HUES64 (cell line): ENCODE measurements around the gene SSBP3.

Source experiments
- H3K27ac ChIP-seq: 2 replicates; pipeline ENCODE4 v1.7.0; 2013; ENCODE audit warnings: low read depth, low read length, inconsistent platforms
- H3K27me3 ChIP-seq: 2 replicates; pipeline ENCODE4 v1.6.1; 2013; ENCODE audit warnings: mild to moderate bottlenecking, low read length; ENCODE audit not compliant: insufficient read depth
- H3K36me3 ChIP-seq: 2 replicates; pipeline ENCODE4 v1.6.1; 2013; ENCODE audit warnings: mild to moderate bottlenecking, low read length; ENCODE audit not compliant: insufficient read depth
- H3K4me1 ChIP-seq: 2 replicates; pipeline ENCODE4 v1.6.1; 2013; ENCODE audit warnings: mild to moderate bottlenecking, low read length, moderate library complexity; ENCODE audit not compliant: insufficient read depth
- H3K4me3 ChIP-seq: 2 replicates; pipeline ENCODE4 v1.5.1; 2013; ENCODE audit warnings: mild to moderate bottlenecking, low read length, moderate library complexity
- H3K9ac ChIP-seq: 2 replicates; pipeline ENCODE4 v1.6.1; 2013; ENCODE audit warnings: mild to moderate bottlenecking, low read depth, low read length
- H3K9me3 ChIP-seq: 2 replicates; pipeline ENCODE4 v1.6.1; 2013; ENCODE audit warnings: low read depth, low read length; ENCODE audit not compliant: insufficient read depth
- WGBS: fragments of 150-250, 120-280 bp; methylation state at CpG from one replicate; pipeline ENCODE4 v1.1.7; 2013; ENCODE audit warnings: missing lambda C conversion rate; 5-methylcytosine and 5-hydroxymethylcytosine counted together

Gene SSBP3

GRCh38 chr1:54298284-54299033 is 107.7 kb downstream of the SSBP3 start:
- Histone ChIP-seq H3K4me3 (no peak overlapping the region), H3K9ac (no peak overlapping the region), H3K9me3 (no peaks in the 10 kb centered on the region), H3K4me1 (peaks cover 42% of the 10 kb centered on the region), H3K27me3 (no peaks in the 10 kb centered on the region), H3K36me3 (no peaks in the 10 kb centered on the region), H3K27ac (peak overlapping the region; percentile 39)
- 83% methylated on average over 20 of the region's 20 CpGs for WGBS

DNA sequence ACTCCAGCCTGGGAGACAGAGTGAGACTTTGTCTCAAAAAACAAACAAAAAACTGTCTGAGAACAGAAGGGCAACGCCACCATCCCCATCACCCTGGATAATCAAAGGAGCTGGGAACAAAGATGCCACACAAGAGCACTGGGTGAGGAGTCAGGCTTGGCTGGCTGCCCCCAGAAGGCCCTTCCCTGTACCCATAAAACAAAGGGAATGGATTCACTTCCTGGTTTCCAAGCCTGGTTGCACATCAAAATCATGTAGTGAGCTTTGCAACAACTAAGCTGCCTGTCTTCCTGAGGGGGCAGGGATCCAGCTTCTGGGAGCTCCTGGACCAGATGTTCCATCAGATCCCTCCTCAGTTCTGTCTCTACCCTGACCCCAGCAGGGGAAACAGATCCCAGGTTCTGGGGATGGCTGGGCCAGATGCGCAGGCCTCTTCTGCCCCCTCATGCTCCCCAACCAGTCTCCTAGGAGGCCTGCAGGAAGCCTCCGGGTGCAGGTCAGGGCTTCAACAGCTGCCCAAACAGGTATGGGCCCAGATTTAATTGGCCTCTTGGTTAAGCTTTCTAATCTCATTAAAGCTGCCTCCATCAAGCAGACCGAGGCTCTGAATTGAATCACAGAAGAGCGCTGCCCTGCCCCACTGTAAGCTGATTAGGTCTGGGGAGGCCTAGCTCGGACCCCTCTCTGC is 108.5 kb downstream of the SSBP3 start:
- Histone ChIP-seq H3K9ac (no peak overlapping the region), H3K9me3 (no peaks in the 10 kb centered on the region), H3K27me3 (no peaks in the 10 kb centered on the region), H3K36me3 (no peaks in the 10 kb centered on the region), H3K4me3 (no peak overlapping the region), H3K4me1 (peaks cover 39% of the 10 kb centered on the region), H3K27ac (peak overlapping the region; percentile 39)
- WGBS, result 88% methylated on average over 6 of the region's 6 CpGs

- Histone ChIP-seq H3K27me3 (no peaks in the 10 kb centered on the region), H3K4me1 (peaks cover 41% of the 10 kb centered on the region), H3K36me3 (no peaks in the 10 kb centered on the region), H3K9ac (no peak overlapping the region), H3K4me3 (no peak overlapping the region), H3K27ac (no peak overlapping the region), H3K9me3 (no peaks in the 10 kb centered on the region)
- 90% methylated on average over 5 of the region's 5 CpGs for WGBS
These were observed 109.5 kb downstream of the SSBP3 start for GRCh38 chr1:54296666-54297065.

- H3K4me1 ChIP-seq, result peaks cover 48% of the 10 kb centered on the region
- H3K27me3 ChIP-seq, result no peaks in the 10 kb centered on the region
- WGBS, result 79% methylated on average over 5 of the region's 6 CpGs
- H3K9me3 ChIP-seq, result no peaks in the 10 kb centered on the region
- H3K9ac ChIP-seq, result no peak overlapping the region
- no peak overlapping the region for H3K4me3 ChIP-seq
- H3K36me3 ChIP-seq, result no peaks in the 10 kb centered on the region
- no peak overlapping the region for H3K27ac ChIP-seq
These were observed 111.3 kb downstream of the SSBP3 start for GRCh38 chr1:54294887-54295286.

- H3K27ac ChIP-seq, result no peak overlapping the region
These were observed 113.9 kb downstream of the SSBP3 start for GRCh38 chr1:54292002-54292911.

GRCh38 chr1:54291276-54292001 is 114.8 kb downstream of the SSBP3 start:
- H3K36me3 ChIP-seq, result no peaks in the 10 kb centered on the region
- no peaks in the 10 kb centered on the region for H3K27me3 ChIP-seq
- no peak overlapping the region for H3K9ac ChIP-seq
- no peak overlapping the region for H3K27ac ChIP-seq
- H3K4me1 ChIP-seq, result peaks cover 56% of the 10 kb centered on the region
- WGBS, result 93% methylated on average over 20 of the region's 20 CpGs
- H3K4me3 ChIP-seq, result no peak overlapping the region
- no peaks in the 10 kb centered on the region for H3K9me3 ChIP-seq

More at GRCh38 chr1:54292002-54292911, 113.9 kb downstream of the SSBP3 start:
- H3K36me3 ChIP-seq, result no peaks in the 10 kb centered on the region
- H3K4me1 ChIP-seq, result peaks cover 48% of the 10 kb centered on the region
- H3K27me3 ChIP-seq, result no peaks in the 10 kb centered on the region
- no peaks in the 10 kb centered on the region for H3K9me3 ChIP-seq
- H3K4me3 ChIP-seq, result no peak overlapping the region
- no peak overlapping the region for H3K9ac ChIP-seq
- 90% methylated on average over 10 of the region's 10 CpGs for WGBS

DNA sequence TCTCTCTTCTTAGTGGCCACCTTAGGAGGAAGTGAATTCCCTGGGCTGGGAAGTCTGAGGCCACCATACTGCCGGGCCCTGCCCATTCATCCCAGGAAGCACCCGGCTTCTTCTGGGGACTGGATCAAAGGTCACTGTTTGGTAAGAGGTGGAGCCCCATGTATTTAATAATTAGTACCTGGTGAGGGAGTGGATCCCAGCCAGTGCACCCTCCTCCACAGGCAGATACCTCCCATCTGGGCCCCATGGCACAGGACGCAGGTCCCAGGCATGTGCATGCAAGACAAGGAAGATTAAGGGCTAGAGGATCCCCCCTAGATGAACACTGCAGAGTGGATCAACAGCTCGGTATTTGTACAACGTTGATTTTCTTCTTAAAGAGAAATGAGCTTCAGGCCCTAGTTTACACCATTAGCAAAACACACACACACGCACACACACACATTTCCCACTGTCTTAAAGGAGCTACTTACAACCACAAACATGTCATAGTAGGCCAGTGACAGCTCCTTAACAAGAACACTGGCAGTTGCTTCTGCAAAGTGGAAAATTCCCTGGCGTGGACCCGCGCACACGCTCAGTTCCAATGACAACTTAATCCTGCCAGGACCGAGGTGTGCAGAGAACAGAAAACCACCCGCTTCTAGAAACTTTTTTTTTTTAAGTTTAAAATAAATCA is 115.5 kb downstream of the SSBP3 start:
- 90% methylated on average over 12 of the region's 12 CpGs for WGBS
- Histone ChIP-seq H3K9ac (no peak overlapping the region), H3K36me3 (no peaks in the 10 kb centered on the region), H3K4me1 (peaks cover 62% of the 10 kb centered on the region), H3K4me3 (no peak overlapping the region), H3K27me3 (no peaks in the 10 kb centered on the region), H3K9me3 (no peaks in the 10 kb centered on the region), H3K27ac (no peak overlapping the region)

- H3K4me3 ChIP-seq, result no peak overlapping the region
- no peak overlapping the region for H3K9ac ChIP-seq
- no peak overlapping the region for H3K27ac ChIP-seq
- no peaks in the 10 kb centered on the region for H3K9me3 ChIP-seq
- H3K27me3 ChIP-seq, result no peaks in the 10 kb centered on the region
- H3K4me1 ChIP-seq, result peaks cover 62% of the 10 kb centered on the region
- H3K36me3 ChIP-seq, result no peaks in the 10 kb centered on the region
- 86% methylated on average over 6 of the region's 6 CpGs for WGBS
These were observed 116.4 kb downstream of the SSBP3 start for GRCh38 chr1:54289712-54290233.

DNA sequence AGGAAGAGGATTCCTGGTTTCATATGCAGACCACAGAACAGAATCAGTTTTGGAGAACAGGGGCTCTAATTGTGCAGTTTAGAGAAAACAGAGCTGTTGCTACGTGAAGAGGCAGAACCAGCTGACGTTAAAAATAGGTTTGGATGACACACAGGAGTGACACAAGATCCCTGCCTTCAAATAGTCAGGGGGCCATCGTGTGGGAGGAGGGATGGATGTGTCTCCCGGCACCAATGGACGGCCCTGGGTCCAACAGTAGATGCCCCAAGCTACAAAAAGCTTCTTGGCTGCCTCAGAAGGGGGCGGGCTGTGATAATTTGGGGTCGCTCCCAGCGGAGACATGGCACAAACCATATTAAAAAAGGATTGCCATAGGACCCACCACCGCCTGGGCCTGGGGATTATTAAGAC is 118.4 kb downstream of the SSBP3 start:
- Histone ChIP-seq H3K4me3 (no peak overlapping the region), H3K4me1 (peaks cover 67% of the 10 kb centered on the region), H3K36me3 (no peaks in the 10 kb centered on the region), H3K9me3 (no peaks in the 10 kb centered on the region), H3K9ac (no peak overlapping the region), H3K27ac (no peak overlapping the region; the same call in 1 of the 2 replicates), H3K27me3 (no peaks in the 10 kb centered on the region)
- 82% methylated on average over 9 of the region's 9 CpGs for whole genome bisulfite sequencing

DNA sequence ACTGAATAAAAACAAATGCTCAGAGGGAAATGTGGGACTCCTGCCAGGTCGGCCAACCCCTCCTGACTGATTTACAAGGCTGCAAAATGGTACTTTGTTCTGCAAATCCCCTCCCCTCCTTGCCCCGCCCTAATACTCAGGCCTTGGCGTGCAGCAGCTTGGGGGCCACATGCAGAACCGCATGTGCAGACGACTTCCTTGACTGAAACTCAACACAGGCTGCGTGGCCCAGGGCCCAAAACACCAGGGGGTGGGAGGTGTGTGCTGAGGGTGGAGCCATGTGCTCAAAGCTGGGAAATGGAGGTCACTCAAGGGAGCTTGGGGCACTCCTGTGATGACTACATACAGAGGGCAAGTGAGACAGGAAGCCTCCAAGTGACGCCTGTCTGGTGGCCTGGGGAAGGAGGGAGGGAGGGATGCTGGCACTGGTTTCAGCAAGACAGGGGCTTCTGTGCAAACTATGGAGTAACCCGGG is 119.0 kb downstream of the SSBP3 start:
- WGBS, result 20% methylated on average over 8 of the region's 8 CpGs
- Histone ChIP-seq H3K4me1 (peaks cover 62% of the 10 kb centered on the region), H3K9me3 (no peaks in the 10 kb centered on the region), H3K27me3 (no peaks in the 10 kb centered on the region), H3K27ac (no peak overlapping the region; the same call in 1 of the 2 replicates), H3K9ac (no peak overlapping the region), H3K4me3 (no peak overlapping the region), H3K36me3 (no peaks in the 10 kb centered on the region)
